Measurements from ENCODE around the gene GCNT2. TPM values are rescaled to one million over a fixed set of nuclear protein-coding genes. Genes with fewer than 3 reads are reported as not detected.

Gene GCNT2
- total and polyA plus RNA-seq, 7 experiments from 2014 or later = 0.45 to 8.5 (median 3.6) TPM

GRCh38 chr6:10587656-10588406 is 66.7 kb downstream of the GCNT2 start:
- Histone ChIP-seq H3K27ac (ENCODE audit: low read depth, low read length) (no peak overlapping the region), H3K9me3 (ENCODE audit: control insufficient read depth in 2 of 3, low read length in 3 of 3) (no peaks in the 10 kb centered on the region), H3K36me3 (ENCODE audit: control insufficient read depth in 2 of 3, insufficient read depth in 3 of 3, low read length in 3 of 3) (no peaks in the 10 kb centered on the region), H3K27me3 (ENCODE audit: control insufficient read depth in 2 of 2, insufficient read depth in 2 of 2, low read length in 2 of 2) (no peaks in the 10 kb centered on the region), H3K4me3 (ENCODE audit: low read length) (no peak overlapping the region), H3K4me1 (ENCODE audit: control insufficient read depth in 2 of 2, insufficient read depth in 2 of 2, low read length in 2 of 2) (no peaks in the 10 kb centered on the region)
- ATAC-seq (peak; percentile 83), DNase-seq (no peak)
- Mint-ChIP-seq H3K9me3 (peaks cover 0 to 3% (median 0%) of the 10 kb centered on the region in 11 donors), H3K4me3 (no peak overlapping the region), H3K4me1 (peaks cover 0 to 24% (median 0%) of the 10 kb centered on the region in 7 donors), H3K36me3 (peaks cover 0 to 12% (median 4%) of the 10 kb centered on the region in 5 donors), H3K27ac (no peak overlapping the region), H3K27me3 (no peaks in the 10 kb centered on the region)
- POLR2A ChIA-PET = no interaction called here
- intact Hi-C loops (cut with micrococcal nuclease) = no loop called here
- CTCF ChIA-PET = no interaction called here

DNA sequence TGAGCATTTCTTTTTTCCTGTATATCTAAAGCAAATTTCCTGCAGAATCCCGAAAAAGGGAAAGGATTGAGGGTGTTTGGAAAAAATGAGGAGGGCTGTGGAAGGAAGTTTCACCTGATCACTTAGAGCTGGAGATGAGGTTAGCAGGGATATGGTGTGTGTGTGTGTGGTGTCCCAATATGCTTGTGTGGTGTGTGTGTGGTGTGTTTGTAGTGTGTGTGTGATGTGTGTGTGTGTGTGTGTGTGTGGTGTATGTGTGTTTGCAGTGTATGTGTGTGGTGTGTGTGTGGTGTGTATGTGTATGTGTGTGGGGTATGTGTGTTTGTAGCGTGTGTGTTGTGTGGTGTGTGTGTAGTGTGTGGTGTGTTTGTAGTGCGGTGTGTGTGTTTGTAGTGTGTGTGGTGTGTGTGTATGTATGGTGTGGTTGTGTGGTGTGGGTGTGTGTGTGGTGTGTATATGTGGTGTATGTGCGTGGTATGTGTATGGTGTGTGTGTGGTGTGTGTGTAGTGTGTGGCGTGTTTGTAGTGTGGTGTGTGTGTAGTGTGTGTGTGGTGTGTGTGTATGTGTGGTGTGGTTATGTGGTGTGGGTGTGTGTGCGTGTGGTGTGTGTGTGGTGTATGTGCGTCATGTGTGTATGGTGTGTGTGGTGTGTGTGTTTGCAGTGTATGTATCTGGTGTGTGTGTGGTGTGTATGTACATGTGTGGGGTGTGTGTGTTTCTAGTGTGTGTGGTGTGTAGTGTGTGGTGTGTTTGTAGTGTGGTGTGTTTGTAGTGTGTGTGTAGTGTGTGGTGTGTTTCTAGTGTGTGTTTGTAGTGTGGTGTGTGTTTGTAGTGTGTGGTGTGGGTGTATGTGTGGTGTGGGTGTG is 67.6 kb downstream of the GCNT2 start:
- ATAC-seq (no peak), DNase-seq (no peak)
- Histone ChIP-seq H3K9me3 (ENCODE audit: control insufficient read depth in 2 of 3, low read length in 3 of 3) (no peaks in the 10 kb centered on the region), H3K4me1 (ENCODE audit: control insufficient read depth in 2 of 2, insufficient read depth in 2 of 2, low read length in 2 of 2) (no peaks in the 10 kb centered on the region), H3K27me3 (ENCODE audit: control insufficient read depth in 2 of 2, insufficient read depth in 2 of 2, low read length in 2 of 2) (no peaks in the 10 kb centered on the region), H3K27ac (ENCODE audit: low read depth, low read length) (no peak overlapping the region), H3K36me3 (ENCODE audit: control insufficient read depth in 2 of 3, insufficient read depth in 3 of 3, low read length in 3 of 3) (no peaks in the 10 kb centered on the region), H3K4me3 (ENCODE audit: low read length) (no peak overlapping the region)
- intact Hi-C loops (cut with micrococcal nuclease) = no loop called here
- no peak overlapping the region for H3K4me3 Mint-ChIP-seq
- CTCF ChIA-PET = no interaction called here
- H3K9me3 Mint-ChIP-seq = peaks cover 0 to 3% (median 0%) of the 10 kb centered on the region in 11 donors
- peaks cover 0 to 12% (median 4%) of the 10 kb centered on the region in 5 donors for H3K36me3 Mint-ChIP-seq
- peaks cover 0 to 14% (median 0%) of the 10 kb centered on the region in 7 donors for H3K4me1 Mint-ChIP-seq
- no peak overlapping the region for H3K27ac Mint-ChIP-seq
- POLR2A ChIA-PET = no interaction called here
- no peaks in the 10 kb centered on the region for H3K27me3 Mint-ChIP-seq

- Mint-ChIP-seq H3K27me3 (no peaks in the 10 kb centered on the region), H3K36me3 (peaks cover 0 to 12% (median 4%) of the 10 kb centered on the region in 5 donors), H3K4me3 (no peak overlapping the region), H3K9me3 (peaks cover 0 to 3% (median 0%) of the 10 kb centered on the region in 11 donors), H3K27ac (no peak overlapping the region), H3K4me1 (peaks cover 0 to 8% (median 0%) of the 10 kb centered on the region in 7 donors)
- DNase-seq = no peak
- H3K4me3 ChIP-seq (ENCODE audit: low read length) = no peak overlapping the region
- ChIA-PET POLR2A (no interaction called here), CTCF (no interaction called here)
- ATAC-seq = no peak
- no peak overlapping the region for H3K27ac ChIP-seq (ENCODE audit: low read depth, low read length)
- intact Hi-C loops (cut with micrococcal nuclease) = no loop called here
- no peaks in the 10 kb centered on the region for H3K9me3 ChIP-seq (ENCODE audit: control insufficient read depth in 2 of 3, low read length in 3 of 3)
- H3K4me1 ChIP-seq (ENCODE audit: control insufficient read depth in 2 of 2, insufficient read depth in 2 of 2, low read length in 2 of 2) = no peaks in the 10 kb centered on the region
- H3K27me3 ChIP-seq (ENCODE audit: control insufficient read depth in 2 of 2, insufficient read depth in 2 of 2, low read length in 2 of 2) = no peaks in the 10 kb centered on the region
- no peaks in the 10 kb centered on the region for H3K36me3 ChIP-seq (ENCODE audit: control insufficient read depth in 2 of 3, insufficient read depth in 3 of 3, low read length in 3 of 3)
Observed at GRCh38 chr6:10589429-10589727, 68.2 kb downstream of the GCNT2 start.

GRCh38 chr6:10589983-10590382 is 68.8 kb downstream of the GCNT2 start:
- H3K36me3 ChIP-seq (ENCODE audit: control insufficient read depth in 2 of 3, insufficient read depth in 3 of 3, low read length in 3 of 3) = no peaks in the 10 kb centered on the region
- intact Hi-C loops (cut with micrococcal nuclease) = no loop called here
- ChIA-PET POLR2A (no interaction called here), CTCF (no interaction called here)
- H3K27me3 ChIP-seq (ENCODE audit: control insufficient read depth in 2 of 2, insufficient read depth in 2 of 2, low read length in 2 of 2) = no peaks in the 10 kb centered on the region
- no peak overlapping the region for H3K27ac Mint-ChIP-seq
- no peaks in the 10 kb centered on the region for H3K9me3 ChIP-seq (ENCODE audit: control insufficient read depth in 2 of 3, low read length in 3 of 3)
- H3K36me3 Mint-ChIP-seq = peaks cover 0 to 12% (median 4%) of the 10 kb centered on the region in 5 donors
- H3K9me3 Mint-ChIP-seq = peaks cover 0 to 3% (median 0%) of the 10 kb centered on the region in 11 donors
- no peaks in the 10 kb centered on the region for H3K27me3 Mint-ChIP-seq
- no peak overlapping the region for H3K27ac ChIP-seq (ENCODE audit: low read depth, low read length)
- no peak overlapping the region for H3K4me3 ChIP-seq (ENCODE audit: low read length)
- DNase-seq (no peak), ATAC-seq (no peak)
- peaks cover 0 to 6% (median 0%) of the 10 kb centered on the region in 7 donors for H3K4me1 Mint-ChIP-seq
- H3K4me1 ChIP-seq (ENCODE audit: control insufficient read depth in 2 of 2, insufficient read depth in 2 of 2, low read length in 2 of 2) = no peaks in the 10 kb centered on the region
- no peak overlapping the region for H3K4me3 Mint-ChIP-seq

DNA sequence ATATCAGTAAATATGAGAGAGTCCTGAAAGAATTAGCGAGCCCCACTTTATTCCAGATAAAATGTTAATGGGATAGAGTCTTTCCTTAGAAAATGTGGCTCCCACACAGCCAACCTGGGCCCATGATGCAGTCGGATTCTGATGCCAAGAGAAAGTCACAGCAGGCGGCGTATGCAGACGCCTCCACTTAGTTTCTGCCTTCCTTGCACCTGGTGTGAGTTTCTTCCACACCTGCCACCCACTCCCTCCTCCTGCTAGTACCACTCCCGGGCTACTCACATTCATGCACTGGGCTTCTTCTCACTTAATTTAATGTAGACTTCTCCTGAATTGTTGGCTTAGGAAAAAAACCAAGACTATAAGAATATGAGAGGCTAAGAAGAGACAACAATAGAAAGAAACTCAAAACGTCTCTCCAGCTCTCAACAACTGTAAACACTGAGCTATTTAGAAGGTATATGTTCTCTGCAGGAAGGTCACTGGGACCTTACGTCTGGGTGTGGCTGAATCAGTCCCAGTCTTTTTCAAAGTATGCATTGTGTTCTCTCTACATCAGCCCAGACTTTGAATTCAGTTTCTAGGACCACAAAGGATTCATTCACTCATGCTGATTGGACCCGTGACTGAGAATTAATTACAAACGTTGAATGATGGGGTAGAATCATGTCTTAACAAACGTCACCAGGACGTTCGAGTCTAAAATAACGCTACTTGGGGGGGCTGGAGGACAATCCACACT is 70.4 kb downstream of the GCNT2 start:
- Mint-ChIP-seq H3K27me3 (no peaks in the 10 kb centered on the region), H3K9me3 (peaks cover 0 to 3% (median 0%) of the 10 kb centered on the region in 11 donors), H3K27ac (no peak overlapping the region), H3K4me1 (peaks cover 0 to 2% (median 0%) of the 10 kb centered on the region in 7 donors), H3K36me3 (peaks cover 0 to 12% (median 4%) of the 10 kb centered on the region in 5 donors), H3K4me3 (no peak overlapping the region)
- DNase-seq (no peak), ATAC-seq (no peak)
- POLR2A ChIA-PET = no interaction called here
- CTCF ChIA-PET = no interaction called here
- Histone ChIP-seq H3K4me1 (ENCODE audit: control insufficient read depth in 2 of 2, insufficient read depth in 2 of 2, low read length in 2 of 2) (no peaks in the 10 kb centered on the region), H3K9me3 (ENCODE audit: control insufficient read depth in 2 of 3, low read length in 3 of 3) (no peaks in the 10 kb centered on the region), H3K36me3 (ENCODE audit: control insufficient read depth in 2 of 3, insufficient read depth in 3 of 3, low read length in 3 of 3) (no peaks in the 10 kb centered on the region), H3K27me3 (ENCODE audit: control insufficient read depth in 2 of 2, insufficient read depth in 2 of 2, low read length in 2 of 2) (no peaks in the 10 kb centered on the region), H3K27ac (ENCODE audit: low read depth, low read length) (no peak overlapping the region), H3K4me3 (ENCODE audit: low read length) (no peak overlapping the region)
- intact Hi-C loops (cut with micrococcal nuclease) = no loop called here

GRCh38 chr6:10595731-10596664 is 74.8 kb downstream of the GCNT2 start:
- Histone ChIP-seq H3K4me3 (ENCODE audit: low read length) (no peak overlapping the region), H3K27me3 (ENCODE audit: control insufficient read depth in 2 of 2, insufficient read depth in 2 of 2, low read length in 2 of 2) (no peaks in the 10 kb centered on the region), H3K36me3 (ENCODE audit: control insufficient read depth in 2 of 3, insufficient read depth in 3 of 3, low read length in 3 of 3) (no peaks in the 10 kb centered on the region), H3K9me3 (ENCODE audit: control insufficient read depth in 2 of 3, low read length in 3 of 3) (no peaks in the 10 kb centered on the region), H3K4me1 (ENCODE audit: control insufficient read depth in 2 of 2, insufficient read depth in 2 of 2, low read length in 2 of 2) (no peaks in the 10 kb centered on the region), H3K27ac (ENCODE audit: low read depth, low read length) (no peak overlapping the region)
- Mint-ChIP-seq H3K27ac (no peak overlapping the region), H3K27me3 (no peaks in the 10 kb centered on the region), H3K4me3 (no peak overlapping the region), H3K9me3 (peaks cover 0 to 2% (median 0%) of the 10 kb centered on the region in 11 donors), H3K4me1 (peaks cover 0 to 5% (median 0%) of the 10 kb centered on the region in 7 donors), H3K36me3 (peaks cover 0 to 8% (median 2%) of the 10 kb centered on the region in 5 donors)
- ChIA-PET POLR2A (no interaction called here), CTCF (no interaction called here)
- intact Hi-C loops (cut with micrococcal nuclease) = no loop called here
- ATAC-seq (peak; percentile 68), DNase-seq (no peak)

Measured in naive thymus-derived CD4-positive, alpha-beta T cell (primary cell).